A549 (cell line): Measurements from ENCODE around the gene DEAF1. TPM values are rescaled to one million over a fixed set of nuclear protein-coding genes. Genes with fewer than 3 reads are reported as not detected.

Source experiments
- ATAC-seq, 2 experiments: fragments of 200-7000 bp in 1 of 2; fragments of >200 bp in 1 of 2; cut with Nextera tagmentation in 1 of 2; cut with Tn5 transposase in 1 of 2; 3 replicates each; pipeline versions ENCODE4 v1.8.0 to v1.9.1; 2018 to 2020; ENCODE audit warnings: mild to moderate bottlenecking in 1 of 2, moderate library complexity in 1 of 2
- CTCF ChIA-PET: fragments of 300-600 bp; sonication (Branson Sonifier 250); formaldehyde crosslinking; extraction: SDS; loops from one replicate; lab custom pipeline; 2021; ENCODE audit warnings: antibody characterized with exemption, inconsistent platforms; lab: Yijun Ruan, JAX
- POLR2A ChIA-PET: fragments of 350-600 bp; formaldehyde crosslinking; extraction: SDS; loops from one replicate; lab custom pipeline; 2021; ENCODE audit warnings: antibody characterized with exemption, inconsistent platforms; lab: Yijun Ruan, JAX
- DNase-seq, 2 experiments: peaks; one replicate each; pipeline versions ENCODE4 v3.0.0 to v3.0.0-alpha.2; 2011 to 2016; ENCODE audit warnings: low read depth in 1 of 2, low spot score in 1 of 2
- FAIRE-seq: peaks from 2 replicates; lab custom pipeline; 2011; peaks lifted over from hg19 to GRCh38; lab: Jason Lieb, UNC
- H3K27ac ChIP-seq, 2 experiments: fragments of >200 bp; sonication (Bioruptor Twin); formaldehyde crosslinking; 3 replicates each; pipeline ENCODE4 v1.5.1; 2016 to 2017
- H3K4me1 ChIP-seq: fragments of >200 bp; sonication (Bioruptor Twin); formaldehyde crosslinking; 3 replicates; pipeline ENCODE4 v1.6.1; 2016
- H3K4me2 ChIP-seq: fragments of >200 bp; sonication (Bioruptor Twin); formaldehyde crosslinking; 3 replicates; pipeline ENCODE4 v1.6.1; 2016
- H3K4me3 ChIP-seq: fragments of >200 bp; sonication (Bioruptor Twin); formaldehyde crosslinking; 3 replicates; pipeline ENCODE4 v1.5.1; 2016
- H3K9me3 ChIP-seq: fragments of >200 bp; sonication (Bioruptor Twin); formaldehyde crosslinking; 3 replicates; pipeline ENCODE4 v1.6.1; 2016
- BHLHE40 ChIP-seq: IDR thresholded peaks from 2 replicates; pipeline ENCODE4 v1.6.1; 2012; ENCODE audit warnings: low read depth, low read length, inconsistent platforms
- CEBPB ChIP-seq, 2 experiments: fragments of >200 bp in 1 of 2; sonication (Bioruptor Twin) in 1 of 2; formaldehyde crosslinking in 1 of 2; IDR thresholded peaks; 2 replicates each; pipeline ENCODE4 v1.6.1; 2012 to 2016
- CHD4 ChIP-seq: fragments of 200-600 bp; sonication (generic); IDR thresholded peaks from 2 replicates; pipeline ENCODE4 v1.6.1; 2016; ENCODE audit warnings: antibody characterized with exemption, mild to moderate bottlenecking, borderline replicate concordance
- EHF ChIP-seq: fragments of 250-450 bp; sonication (Bioruptor Pico); IDR thresholded peaks from 2 replicates; pipeline ENCODE4 v1.5.0; 2020; ENCODE audit warnings: mild to moderate bottlenecking
- FOSB ChIP-seq: fragments of 250-450 bp; sonication (Bioruptor Pico); IDR thresholded peaks from 2 replicates; pipeline ENCODE4 v1.5.0; 2020; ENCODE audit warnings: mild to moderate bottlenecking, moderate library complexity
- FOSL2 ChIP-seq, 2 experiments: fragments of 450-650 bp in 1 of 2; fragments of >200 bp in 1 of 2; sonication (Bioruptor Twin) in 1 of 2; formaldehyde crosslinking; IDR thresholded peaks; 2 replicates each; pipeline versions ENCODE4 v1.5.0 to v1.6.1; 2016 to 2020; ENCODE audit warnings: mild to moderate bottlenecking in 1 of 2, moderate library complexity in 1 of 2
- FOXS1 ChIP-seq: fragments of 250-450 bp; sonication (Bioruptor Pico); IDR thresholded peaks from 2 replicates; pipeline ENCODE4 v1.5.0; 2020; ENCODE audit warnings: mild to moderate bottlenecking, moderate library complexity
- GATA3 ChIP-seq: IDR thresholded peaks from 2 replicates; pipeline ENCODE4 v1.6.1; 2012; ENCODE audit warnings: borderline replicate concordance
- HDAC2 ChIP-seq: fragments of 200-600 bp; sonication (generic); IDR thresholded peaks from 2 replicates; pipeline ENCODE4 v1.6.1; 2016
- HEYL ChIP-seq: fragments of 250-450 bp; sonication (Bioruptor Pico); IDR thresholded peaks from 2 replicates; pipeline ENCODE4 v1.8.0; 2021; ENCODE audit warnings: mild to moderate bottlenecking, moderate library complexity
- HMGXB4 ChIP-seq: fragments of 250-450 bp; sonication (Bioruptor Pico); IDR thresholded peaks from 2 replicates; pipeline ENCODE4 v1.5.0; 2021; ENCODE audit warnings: mild to moderate bottlenecking, moderate library complexity, borderline replicate concordance
- JUN ChIP-seq, 2 experiments: fragments of >200 bp; sonication (Bioruptor Twin); formaldehyde crosslinking; IDR thresholded peaks; 2 replicates in 1 of 2; 3 replicates in 1 of 2; pipeline ENCODE4 v1.6.1; 2016 to 2017
- JUNB ChIP-seq: fragments of >200 bp; sonication (Bioruptor Twin); formaldehyde crosslinking; IDR thresholded peaks from 2 replicates; pipeline ENCODE4 v1.6.1; 2016
- MAFK ChIP-seq: fragments of 450-650 bp; IDR thresholded peaks from 2 replicates; pipeline ENCODE4 v1.6.1; 2014; ENCODE audit not compliant: partially characterized antibody
- MAX ChIP-seq: IDR thresholded peaks from 2 replicates; pipeline ENCODE4 v1.6.1; 2012
- MYC ChIP-seq: IDR thresholded peaks from 2 replicates; pipeline ENCODE4 v1.6.1; 2012; ENCODE audit warnings: mild to moderate bottlenecking, inconsistent platforms, low read length, improper control_type of control experiment, borderline replicate concordance
- NPAS2 ChIP-seq: fragments of 250-450 bp; sonication (Bioruptor Pico); IDR thresholded peaks from 2 replicates; pipeline ENCODE4 v1.8.0; 2022; ENCODE audit warnings: mild to moderate bottlenecking, moderate library complexity, borderline replicate concordance
- NR3C1 ChIP-seq: fragments of >200 bp; sonication (Bioruptor Twin); formaldehyde crosslinking; IDR thresholded peaks from 3 replicates; pipeline ENCODE4 v1.6.1; 2017
- POLR2A ChIP-seq: IDR thresholded peaks from 2 replicates; pipeline ENCODE4 v1.6.1; 2012; ENCODE audit warnings: mild to moderate bottlenecking, low read length
- RARB ChIP-seq: fragments of 250-450 bp; sonication (Bioruptor Pico); IDR thresholded peaks from 2 replicates; pipeline ENCODE4 v1.8.0; 2021; ENCODE audit warnings: mild to moderate bottlenecking, moderate library complexity
- RCOR1 ChIP-seq: fragments of 150-350 bp; IDR thresholded peaks from 2 replicates; pipeline ENCODE4 v1.6.1; 2014; ENCODE audit warnings: antibody characterized with exemption, low read length, low read depth
- RNF2 ChIP-seq: fragments of 200-600 bp; sonication (generic); IDR thresholded peaks from 2 replicates; pipeline ENCODE4 v1.6.1; 2016; ENCODE audit warnings: low read depth, mild to moderate bottlenecking, antibody characterized with exemption, moderate library complexity, borderline replicate concordance
- SMC3 ChIP-seq: fragments of >200 bp; sonication (Bioruptor Twin); formaldehyde crosslinking; IDR thresholded peaks from 3 replicates; pipeline ENCODE4 v1.6.1; 2018; ENCODE audit warnings: inconsistent platforms
- ZC3H11A ChIP-seq: fragments of 450-650 bp; IDR thresholded peaks from 2 replicates; pipeline ENCODE4 v1.6.1; 2014; ENCODE audit warnings: antibody characterized with exemption, mild to moderate bottlenecking
- WGBS: methylation state at CpG from one replicate; pipeline ENCODE4 v1.1.6; 2017; ENCODE audit errors: missing lambda C conversion rate; 5-methylcytosine and 5-hydroxymethylcytosine counted together
- polyA plus RNA-seq, 4 experiments: library from polyadenylated mRNA; depleted of rRNA in 3 of 4; stranded (reverse); fragments of >200 nt; fragmentation: RNase III in 1 of 4; extraction: RNeasy Plus Mini Kit Qiagen cat#74134 plus additional on column Dnase treatment in 1 of 4; gene quantifications; 2 replicates in 3 of 4; 3 replicates in 1 of 4; pipeline ENCODE4 v1.2.3, GENCODE V29; 2011 to 2017
- TF ChIP-seq, protein P1 (sequence below): IDR thresholded peaks from 2 replicates; pipeline ENCODE4 v1.6.1; 2012; ENCODE audit warnings: low read depth, borderline replicate concordance
- TF ChIP-seq, protein P2 (sequence below): fragments of >200 bp; sonication (Bioruptor Twin); formaldehyde crosslinking; IDR thresholded peaks from 2 replicates; pipeline ENCODE4 v1.6.1; 2016
- TF ChIP-seq, protein P3 (sequence below): fragments of >200 bp; sonication (Bioruptor Twin); formaldehyde crosslinking; IDR thresholded peaks from 3 replicates; pipeline ENCODE4 v1.6.1; 2016

DEAF1 gene
- polyA plus RNA-seq, 2 of the 4 experiments (the other 2 are of a cell fraction), result 16.0 to 24.0 TPM

DNA sequence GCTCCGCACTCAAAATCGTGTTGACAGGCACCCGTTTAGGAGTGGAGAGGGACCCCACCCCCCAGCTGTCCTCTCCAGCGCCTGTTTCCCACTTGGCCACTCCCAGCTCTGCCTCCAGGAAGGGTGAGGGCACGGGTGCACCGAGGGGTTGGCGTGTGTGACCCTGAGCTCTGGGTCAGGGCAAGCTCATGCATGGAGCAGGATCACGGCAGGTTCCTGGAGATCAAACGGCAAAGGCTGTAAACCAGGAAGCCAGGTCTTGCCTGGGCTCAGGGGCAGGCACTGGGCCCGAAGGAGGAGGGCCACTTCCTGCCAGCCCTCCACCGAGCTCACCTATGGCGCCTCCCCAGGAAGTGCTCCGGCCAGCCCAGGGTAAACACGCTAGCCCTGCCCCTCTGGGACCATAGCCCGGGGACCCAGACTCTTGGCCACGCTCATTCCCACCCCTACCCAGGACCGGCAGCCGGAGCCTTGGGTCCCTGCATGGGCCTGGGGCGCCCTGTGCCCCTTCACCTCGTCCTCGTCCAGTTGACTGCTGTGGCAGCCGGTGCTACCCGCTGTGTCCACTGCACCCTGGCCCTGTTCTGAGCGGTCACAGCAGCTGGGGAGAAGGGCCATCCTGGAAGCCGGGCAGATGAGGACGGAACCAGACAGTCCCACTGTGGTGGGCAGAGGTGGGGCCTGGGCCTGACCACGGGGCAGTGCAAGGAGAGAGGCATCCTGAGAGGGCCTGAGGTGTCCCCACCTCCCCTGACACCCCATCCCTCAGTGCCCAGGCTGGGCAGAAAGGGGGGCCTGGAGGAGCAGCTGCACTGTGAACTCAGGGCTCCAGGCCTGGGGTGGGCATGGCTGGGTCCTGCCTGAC lies 10.0 kb upstream of the DEAF1 start:
- FAIRE-seq (no peak), DNase-seq (peak; percentile 54 to 79), ATAC-seq (peak; percentile 42 to 73)
- ChIA-PET POLR2A (interaction anchor here (0.6 to 3.5 kb wide), 4 partner anchors 9 to 42 kb away, joined by 3 to 41 read pairs (median 4); partner anchors contain the start of genes DEAF1, TALDO1 and TMEM80), CTCF (interaction anchor here (0.8 to 26.0 kb wide), 6 partner anchors 8 to 151 kb away, joined by 3 to 599 read pairs (median 6); partner anchors contain the start of genes DEAF1 and TMEM80)
- H3K4me3 ChIP-seq, result peak overlapping the region; percentile 97
- H3K9me3 ChIP-seq, result no peaks in the 10 kb centered on the region
- peak overlapping the region; percentile 100 for H3K4me2 ChIP-seq
- TF ChIP-seq RCOR1, result no peak
- TF ChIP-seq HEYL (CRISPR knock-in tag), result no peak
- 0 out of 2 replicates have a peak, but pooled peaks have one; percentile 9 for TF ChIP-seq POLR2A
- peak in 1 of 2 experiments; percentile 42; a peak in 1 of 5 replicates for TF ChIP-seq JUN (IDR thresholded peaks at IDR 0.05)
- no peak for TF ChIP-seq FOSL2 (IDR thresholded peaks at IDR 0.05)
- TF ChIP-seq FOSL2 (CRISPR knock-in tag; IDR thresholded peaks at IDR 0.05), result no peak
- TF ChIP-seq HDAC2, result no peak
- TF ChIP-seq MAX, result peak; percentile 39; the same call in 1 of the 2 replicates
- TF ChIP-seq HMGXB4 (CRISPR knock-in tag), result no peak
- TF ChIP-seq BHLHE40, result no peak
- TF ChIP-seq SMC3, result no peak
- H3K27ac ChIP-seq, result peak overlapping the region; percentile 91 to 99
- peaks cover 60% of the 10 kb centered on the region for H3K4me1 ChIP-seq
- 8% methylated on average over 9 of the region's 27 CpGs for WGBS

GRCh38 chr11:704228-704674 lies 9.2 kb upstream of the DEAF1 start:
- no peak for TF ChIP-seq GATA3
- TF ChIP-seq CEBPB (IDR thresholded peaks at IDR 0.05), result no peak
- no peak for TF ChIP-seq MYC
- TF ChIP-seq ZC3H11A, result no peak
- TF ChIP-seq MAX, result no peak
- no peak for TF ChIP-seq FOSB
- TF ChIP-seq, protein P1, sequence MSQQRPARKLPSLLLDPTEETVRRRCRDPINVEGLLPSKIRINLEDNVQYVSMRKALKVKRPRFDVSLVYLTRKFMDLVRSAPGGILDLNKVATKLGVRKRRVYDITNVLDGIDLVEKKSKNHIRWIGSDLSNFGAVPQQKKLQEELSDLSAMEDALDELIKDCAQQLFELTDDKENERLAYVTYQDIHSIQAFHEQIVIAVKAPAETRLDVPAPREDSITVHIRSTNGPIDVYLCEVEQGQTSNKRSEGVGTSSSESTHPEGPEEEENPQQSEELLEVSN, result no peak
- TF ChIP-seq NPAS2, result no peak
- no peak for DNase-seq
- Histone ChIP-seq H3K27ac (peak overlapping the region; percentile 91 to 99), H3K4me2 (peak overlapping the region; percentile 100), H3K9me3 (no peaks in the 10 kb centered on the region), H3K4me1 (peaks cover 53% of the 10 kb centered on the region), H3K4me3 (peak overlapping the region; percentile 97; the same call in 2 of the 3 replicates)
- ATAC-seq, result no peak
- ChIA-PET CTCF (interaction anchor here (0.8 to 26.0 kb wide), 5 partner anchors 9 to 150 kb away, joined by 3 to 599 read pairs (median 8); partner anchors contain the start of genes DEAF1 and TMEM80), POLR2A (interaction anchor here (1.2 to 3.5 kb wide), 2 partner anchors 8 to 43 kb away, joined by 4 to 41 read pairs; partner anchors contain the start of genes DEAF1, TALDO1 and TMEM80)
- no peak for FAIRE-seq
- WGBS, result 83% methylated on average over 6 of the region's 18 CpGs

- ATAC-seq (no peak), FAIRE-seq (no peak), DNase-seq (no peak)
- Histone ChIP-seq H3K27ac (peak overlapping the region in 1 of 2 experiments; percentile 99; a peak in 3 of 6 replicates), H3K9me3 (no peaks in the 10 kb centered on the region), H3K4me3 (no peak overlapping the region), H3K4me1 (peaks cover 45% of the 10 kb centered on the region), H3K4me2 (no peak overlapping the region)
- ChIA-PET POLR2A (no interaction called here), CTCF (interaction anchor here (1.5 to 26.0 kb wide), 3 partner anchors 10 to 149 kb away, joined by 5 to 599 read pairs (median 8); no protein-coding TSS in a partner anchor)
- WGBS, result 89% methylated on average over 8 of the region's 9 CpGs
- TF ChIP-seq NR3C1 (no peak), HMGXB4 (CRISPR knock-in tag) (no peak), FOXS1 (CRISPR knock-in tag) (no peak), RARB (CRISPR knock-in tag) (no peak), MAFK (no peak), EHF (CRISPR knock-in tag) (no peak), CHD4 (no peak), RNF2 (no peak), JUNB (no peak)
- TF ChIP-seq, protein P2, sequence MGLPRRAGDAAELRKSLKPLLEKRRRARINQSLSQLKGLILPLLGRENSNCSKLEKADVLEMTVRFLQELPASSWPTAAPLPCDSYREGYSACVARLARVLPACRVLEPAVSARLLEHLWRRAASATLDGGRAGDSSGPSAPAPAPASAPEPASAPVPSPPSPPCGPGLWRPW, result no peak
- TF ChIP-seq, protein P3, sequence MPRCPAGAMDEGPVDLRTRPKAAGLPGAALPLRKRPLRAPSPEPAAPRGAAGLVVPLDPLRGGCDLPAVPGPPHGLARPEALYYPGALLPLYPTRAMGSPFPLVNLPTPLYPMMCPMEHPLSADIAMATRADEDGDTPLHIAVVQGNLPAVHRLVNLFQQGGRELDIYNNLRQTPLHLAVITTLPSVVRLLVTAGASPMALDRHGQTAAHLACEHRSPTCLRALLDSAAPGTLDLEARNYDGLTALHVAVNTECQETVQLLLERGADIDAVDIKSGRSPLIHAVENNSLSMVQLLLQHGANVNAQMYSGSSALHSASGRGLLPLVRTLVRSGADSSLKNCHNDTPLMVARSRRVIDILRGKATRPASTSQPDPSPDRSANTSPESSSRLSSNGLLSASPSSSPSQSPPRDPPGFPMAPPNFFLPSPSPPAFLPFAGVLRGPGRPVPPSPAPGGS, result no peak
Observed at GRCh38 chr11:703506-703905, 8.5 kb upstream of the DEAF1 start.
